Stimulated activated CD4-positive, alpha-beta T cell treated with anti-CD3 and anti-CD28 coated beads, TNF-alpha, amount 100 ng/mL, for 1 hour (primary cell): ENCODE data around the gene PSTK.

Experiments used
- DNase-seq, 3 donors: peaks; one replicate each; pipeline ENCODE4 v3.0.0-alpha.2; 2020; ENCODE audit warnings: low read depth in 3 of 3, low spot score in 1 of 3

Gene PSTK

DNA sequence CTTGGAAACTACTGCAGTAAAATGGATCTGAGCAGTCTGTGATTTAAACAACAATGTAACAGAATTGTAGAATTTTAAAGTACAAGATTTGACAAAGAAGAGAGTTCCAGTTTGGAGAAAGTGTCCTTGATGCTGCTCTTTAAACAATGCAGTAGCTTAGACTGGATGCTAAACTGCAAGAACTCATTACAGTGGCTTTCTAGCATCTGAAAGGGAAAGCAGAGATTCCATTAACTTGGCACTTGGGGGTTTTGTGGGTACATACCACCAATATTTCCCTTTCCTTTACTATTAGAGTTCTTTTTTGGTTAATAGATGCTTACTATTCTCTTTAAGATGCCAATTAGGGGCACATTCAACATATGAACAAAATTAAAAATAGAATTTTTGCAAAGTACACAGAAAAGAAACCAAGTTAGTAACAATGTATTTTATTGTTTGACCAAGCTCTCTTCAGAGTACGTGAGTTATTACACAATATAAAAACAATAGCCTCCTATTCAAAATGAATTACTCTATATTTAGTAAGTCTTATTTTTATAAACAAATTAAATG lies 11.9 kb downstream of the PSTK start:
- no peak for DNase-seq

GRCh38 chr10:122993797-122994336 lies 13.7 kb downstream of the PSTK start:
- no peak for DNase-seq

- DNase-seq = no peak
Observed at GRCh38 chr10:122995936-122996335, 15.7 kb downstream of the PSTK start.

DNA sequence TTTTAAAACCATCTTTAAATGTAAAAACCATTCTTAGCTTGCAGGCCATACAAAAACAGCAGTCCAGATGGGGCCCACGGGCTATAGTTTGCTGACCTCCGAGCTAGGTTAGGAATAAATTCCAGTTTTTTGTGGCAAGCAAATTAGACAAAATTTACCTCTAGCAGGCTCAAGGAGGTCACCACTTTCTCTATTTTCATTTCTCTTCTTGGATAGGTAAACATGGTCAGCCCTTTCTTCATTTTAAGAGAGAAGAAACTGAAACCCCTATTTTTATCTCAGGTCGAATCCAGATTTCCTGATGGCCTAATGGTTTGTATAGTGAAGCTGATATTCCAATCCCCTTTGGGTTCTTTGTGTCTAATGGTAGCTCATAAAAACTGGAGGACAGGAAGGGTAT lies 17.7 kb downstream of the PSTK start:
- no peak for DNase-seq

GRCh38 chr10:122998360-122998917 lies 18.2 kb downstream of the PSTK start:
- no peak for DNase-seq

- no peak for DNase-seq
Observed at GRCh38 chr10:122998934-122999333, 18.7 kb downstream of the PSTK start.

GRCh38 chr10:122999347-122999746 lies 19.1 kb downstream of the PSTK start:
- no peak for DNase-seq

GRCh38 chr10:123000155-123000554 lies 20.0 kb downstream of the PSTK start:
- no peak for DNase-seq

- no peak for DNase-seq
Observed at GRCh38 chr10:123001370-123001769, 21.2 kb downstream of the PSTK start.

DNA sequence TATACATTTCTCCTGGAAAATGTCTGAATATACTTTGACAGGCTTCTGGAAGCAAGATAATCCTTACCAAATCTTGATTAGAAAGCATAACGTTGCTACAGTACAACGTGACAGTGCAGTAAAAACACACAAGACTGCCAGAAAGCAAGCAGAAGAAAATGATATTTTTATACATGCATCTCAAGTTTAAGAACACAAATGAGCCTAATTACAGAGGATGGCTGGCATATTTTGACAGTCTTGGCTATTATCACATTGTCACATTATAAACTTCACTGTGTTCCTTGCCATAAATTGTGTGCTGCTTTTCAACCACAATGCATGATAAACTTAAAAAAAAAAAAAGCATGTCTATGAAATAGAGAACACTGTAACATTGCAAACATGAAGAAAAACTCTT lies 24.1 kb downstream of the PSTK start:
- no peak for DNase-seq

DNA sequence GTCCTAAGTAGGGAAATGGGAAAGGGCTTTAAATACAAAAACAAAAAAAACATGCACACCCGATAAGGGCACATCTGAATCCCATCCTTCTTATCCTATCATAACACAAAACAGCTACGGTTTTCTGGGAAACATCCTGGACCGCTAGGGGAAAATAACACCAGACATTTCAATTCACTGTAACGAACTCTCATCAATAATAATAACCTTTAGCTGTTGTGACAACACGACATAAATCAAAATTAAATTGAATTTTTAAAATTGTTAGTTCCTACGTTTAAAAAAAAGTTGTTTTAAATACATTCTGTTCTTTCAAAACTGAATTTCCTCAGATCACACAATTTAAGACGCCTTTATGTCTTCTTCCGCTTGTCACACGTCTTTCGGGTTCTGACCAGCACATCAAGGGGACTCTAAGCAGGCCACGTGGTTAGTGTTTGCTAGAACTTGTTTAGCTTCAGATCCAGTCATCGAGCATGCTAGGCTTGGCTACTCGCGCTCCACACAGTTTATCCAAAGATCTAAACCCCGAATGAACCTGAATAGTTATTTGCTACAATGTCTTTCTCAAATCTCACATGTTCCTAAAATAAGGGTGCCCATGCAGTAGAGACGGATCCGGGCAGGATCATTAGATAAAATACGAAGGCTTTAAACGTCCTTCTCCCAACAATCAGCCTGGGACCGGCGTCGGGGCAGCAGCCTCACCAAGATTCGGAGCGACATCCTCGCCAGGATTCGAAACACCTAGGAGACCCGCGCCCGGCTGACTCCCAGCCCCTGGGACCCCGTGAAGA lies 27.6 kb downstream of the PSTK start:
- DNase-seq = peak in 1 of 3 donors; percentile 3

DNA sequence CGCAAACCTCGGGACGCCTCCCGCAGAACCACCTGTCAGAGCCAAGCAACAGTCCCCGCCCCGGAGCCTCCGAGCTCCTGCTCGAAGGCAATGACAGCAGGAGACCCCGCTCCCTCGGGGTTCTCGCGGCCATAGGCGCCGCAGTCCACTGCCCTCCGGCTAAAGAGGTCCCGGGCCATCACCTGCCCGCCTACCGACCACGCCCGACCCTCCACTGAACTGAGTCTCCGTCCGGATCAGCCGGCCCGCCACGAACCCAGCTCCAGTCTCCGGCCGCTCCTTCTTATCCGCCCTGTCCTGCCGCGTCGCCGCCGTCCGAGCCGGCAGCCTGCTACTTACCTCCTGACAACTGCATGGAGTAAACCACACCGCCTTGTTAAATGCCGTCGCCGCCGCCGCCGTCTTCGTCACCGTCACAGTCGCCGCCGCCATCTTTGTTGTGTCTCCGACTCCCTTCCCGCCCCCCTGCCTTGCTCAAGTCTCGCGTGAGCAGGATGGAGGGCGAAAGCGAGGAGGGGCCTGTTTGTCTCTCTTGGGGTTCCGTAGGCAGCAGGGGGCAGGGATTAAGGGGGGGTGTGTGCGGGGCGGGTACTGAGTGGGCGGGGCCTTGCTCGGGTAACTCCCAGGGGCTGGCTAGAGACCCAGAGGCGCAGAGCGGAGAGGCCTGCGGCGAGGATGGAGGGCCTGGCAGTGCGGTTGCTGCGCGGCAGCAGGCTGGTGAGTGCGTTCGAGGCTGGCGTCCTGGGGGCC lies 28.3 kb downstream of the PSTK start, which contains the start of the genes ACADSB and IKZF5:
Gene ACADSB, plus strand, starts transcription at position 652 of the 750 bp plus-strand sequence. Its CDS starts 24 bp downstream, at position 676.
Gene IKZF5, minus strand, starts transcription at position 441 of the 750 bp plus-strand sequence. CDS start 10,170 bp downstream, outside the sequence.
- peak; percentile 87 to 93 (median 91) for DNase-seq

DNA sequence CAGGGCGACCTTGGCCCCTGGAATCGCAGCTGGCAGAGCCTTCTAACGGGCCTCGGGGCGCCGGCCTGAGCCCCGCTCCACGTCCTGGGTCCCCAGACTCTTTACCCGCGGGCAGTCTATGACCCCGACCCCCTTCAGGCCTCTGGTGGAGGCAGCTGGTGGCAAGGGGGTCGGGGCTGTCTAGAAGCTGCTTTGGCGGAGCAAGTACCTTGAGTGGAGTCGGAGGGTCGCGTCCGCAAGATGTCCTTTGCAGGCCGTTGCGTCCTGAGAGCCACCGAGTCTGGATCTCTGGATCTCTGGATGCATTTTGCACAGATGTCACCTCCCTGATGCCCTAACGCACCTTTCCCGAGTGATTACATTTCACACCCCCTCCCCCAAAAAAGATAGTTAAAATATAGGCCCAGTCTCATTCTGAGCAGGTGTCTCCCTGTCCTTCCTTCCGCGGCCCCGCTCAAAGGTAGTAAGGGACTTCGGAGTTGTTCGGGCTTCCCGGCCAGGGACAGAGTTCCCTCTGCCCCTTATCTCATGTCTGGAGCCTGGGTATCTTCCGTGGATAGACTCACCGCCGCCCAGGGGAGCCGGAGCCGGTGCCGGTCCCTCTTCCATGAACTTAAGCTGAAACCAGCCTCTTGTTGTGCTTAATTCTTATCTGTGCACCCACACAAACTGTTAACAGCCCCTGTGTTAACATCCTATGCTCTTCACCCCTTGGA lies 29.1 kb downstream of the PSTK start:
- DNase-seq = no peak

DNA sequence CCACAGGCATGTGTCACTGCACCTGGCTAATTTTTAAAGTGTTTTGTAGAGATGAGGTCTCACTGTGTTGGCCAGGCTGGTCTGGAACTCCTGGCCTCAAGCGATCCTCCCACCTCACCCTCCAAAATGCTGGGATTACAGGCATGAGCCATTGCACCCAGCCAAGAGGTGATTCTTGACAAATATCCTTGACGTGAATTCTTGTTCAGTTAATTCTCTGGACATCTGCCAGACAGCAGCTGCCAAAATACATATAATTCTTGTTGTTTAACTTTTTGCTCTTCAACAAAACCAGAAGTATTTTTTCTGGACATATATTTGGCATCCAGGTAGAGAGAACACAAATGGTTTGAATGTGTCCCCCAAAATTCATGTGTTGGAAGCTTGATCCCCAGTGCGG lies 31.8 kb downstream of the PSTK start:
- DNase-seq = no peak

DNA sequence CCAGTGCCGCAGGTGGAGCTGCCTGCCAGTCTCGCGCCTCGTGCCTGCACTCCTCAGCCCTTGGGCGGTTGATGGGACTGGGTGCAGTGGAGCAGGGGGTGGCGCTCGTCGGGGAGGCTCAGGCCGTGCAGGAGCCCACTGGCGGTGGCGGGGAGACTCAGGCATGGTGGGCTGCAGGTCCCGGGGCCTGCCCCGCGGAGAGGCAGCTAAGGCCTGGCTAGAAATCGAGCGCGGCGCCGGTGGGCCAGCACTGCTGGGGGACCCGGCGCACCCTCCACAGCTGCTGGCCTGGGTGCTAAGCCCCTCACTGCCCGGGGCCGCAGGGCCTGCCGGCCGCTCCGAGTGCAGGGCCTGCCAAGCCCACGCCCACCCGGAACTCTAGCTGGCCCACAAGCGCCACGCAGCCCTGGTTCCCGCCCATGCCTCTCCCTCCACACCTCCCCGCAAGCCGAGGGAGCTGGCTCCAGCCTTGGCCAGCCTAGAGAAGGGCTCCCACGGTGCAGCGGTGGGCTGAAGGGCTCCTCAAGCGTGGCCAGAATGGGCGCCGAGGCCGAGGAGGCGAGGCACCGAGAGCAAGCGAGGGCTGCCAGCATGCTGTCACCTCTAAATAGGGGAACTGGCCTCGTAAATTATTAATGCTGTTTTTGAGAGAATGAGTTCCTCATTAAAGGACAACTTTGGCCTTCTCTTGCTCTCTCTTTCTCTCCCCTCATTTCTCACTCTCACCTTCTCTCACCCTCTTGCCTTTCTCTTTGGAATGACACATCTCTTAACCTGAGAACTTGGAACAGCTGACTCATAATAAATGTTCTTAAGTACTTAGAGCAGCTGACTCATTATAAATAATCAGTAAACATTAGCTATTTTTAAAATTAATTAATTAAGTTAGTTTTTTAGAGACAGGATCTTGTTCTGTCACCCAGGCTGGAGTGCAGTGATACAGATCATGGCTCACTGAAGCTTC lies 33.5 kb downstream of the PSTK start:
- DNase-seq = no peak

GRCh38 chr10:123014772-123015171 lies 34.6 kb downstream of the PSTK start:
- DNase-seq = no peak

- no peak for DNase-seq
Observed at GRCh38 chr10:123016228-123016627, 36.0 kb downstream of the PSTK start.

DNA sequence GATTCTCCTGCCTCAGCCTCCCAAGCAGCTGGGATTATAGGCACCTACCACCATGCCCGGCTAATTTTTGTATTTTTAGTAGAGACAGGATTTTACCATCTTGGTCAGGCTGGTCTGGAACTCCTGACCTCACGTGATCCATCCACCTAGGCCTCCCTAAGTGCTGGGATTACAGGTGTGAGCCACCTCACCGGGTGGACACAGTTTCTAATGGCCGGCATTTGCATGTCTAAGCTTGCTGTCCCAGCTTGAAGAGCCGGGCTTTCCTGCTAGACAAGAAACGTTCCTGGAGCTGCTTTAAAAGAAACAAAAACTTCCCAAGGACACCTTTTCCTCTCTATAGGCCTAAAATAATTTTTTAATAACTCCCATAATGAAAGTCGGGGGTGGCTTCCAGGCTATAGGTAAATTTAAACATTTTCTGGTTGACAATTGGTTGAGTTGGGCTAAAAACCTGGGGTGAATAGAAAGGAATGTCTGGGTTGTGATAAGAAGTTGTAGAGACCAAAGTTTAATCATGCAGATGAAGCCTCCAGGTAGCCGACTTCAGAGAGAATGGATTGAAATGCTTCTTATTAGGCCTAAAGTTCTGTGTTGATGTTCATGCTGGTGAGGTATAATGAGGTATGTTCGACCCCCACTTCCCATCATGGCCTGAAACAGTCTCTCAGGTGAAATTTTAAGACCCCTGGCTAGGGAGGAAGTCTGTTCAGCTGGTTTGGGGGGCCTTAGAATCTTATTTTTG lies 37.4 kb downstream of the PSTK start:
- no peak for DNase-seq

DNA sequence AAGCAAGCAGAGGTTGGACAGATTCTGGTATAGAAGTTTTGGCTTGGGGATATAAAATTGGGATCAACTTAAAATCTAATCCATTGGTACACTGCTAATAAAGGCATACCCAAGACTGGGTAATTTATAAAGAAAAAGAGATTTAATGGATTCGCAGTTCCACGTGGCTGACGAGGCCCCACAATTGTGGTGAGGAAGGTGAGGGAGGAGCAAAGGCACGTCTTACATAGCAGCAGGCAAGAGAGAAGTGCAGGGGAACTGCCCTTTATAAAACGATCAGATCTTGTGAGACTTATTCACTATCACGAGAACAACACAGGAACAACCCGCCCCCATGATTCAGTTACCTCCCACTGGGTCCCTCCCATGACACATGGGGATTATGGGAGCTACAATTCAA lies 38.3 kb downstream of the PSTK start:
- no peak for DNase-seq
